DOHH2 (cell line): Measurements from ENCODE around the gene MCC.

Experiments used
- H3F3A ChIP-seq: fragments of 200-600 bp; sonication (generic), shearing (Covaris generic); 2 replicates; pipeline ENCODE4 v1.6.0; 2016; ENCODE audit warnings: antibody characterized with exemption, mild to moderate bottlenecking; ENCODE audit not compliant: control insufficient read depth, insufficient read depth
- H3K27ac ChIP-seq: fragments of 200-600 bp; sonication (generic); 2 replicates; pipeline ENCODE4 v1.5.1; 2014; ENCODE audit warnings: low read depth, mild to moderate bottlenecking, low read length, moderate library complexity
- H3K27me3 ChIP-seq: fragments of 200-600 bp; sonication (generic); 2 replicates; pipeline ENCODE4 v1.6.1; 2014; ENCODE audit warnings: mild to moderate bottlenecking, low read length, mixed read lengths; ENCODE audit not compliant: control insufficient read depth
- H3K36me3 ChIP-seq: fragments of 200-600 bp; sonication (generic); 2 replicates; pipeline ENCODE4 v1.6.1; 2014; ENCODE audit warnings: mild to moderate bottlenecking, low read length, moderate library complexity, mixed read lengths; ENCODE audit not compliant: control insufficient read depth
- H3K4me1 ChIP-seq: fragments of 200-600 bp; sonication (generic); 2 replicates; pipeline ENCODE4 v1.6.1; 2014; ENCODE audit warnings: mild to moderate bottlenecking, low read length, mixed read lengths; ENCODE audit not compliant: control insufficient read depth
- H3K4me2 ChIP-seq: fragments of 200-600 bp; sonication (generic); 2 replicates; pipeline ENCODE4 v1.6.0; 2014; ENCODE audit warnings: mild to moderate bottlenecking, low read length, moderate library complexity
- H3K4me3 ChIP-seq: fragments of 200-600 bp; sonication (generic); 2 replicates; pipeline ENCODE4 v1.5.1; 2014; ENCODE audit warnings: mild to moderate bottlenecking, low read length, mixed read lengths
- H3K79me2 ChIP-seq: fragments of 200-600 bp; sonication (generic); 2 replicates; pipeline ENCODE4 v1.6.1; 2014; ENCODE audit warnings: mild to moderate bottlenecking, low read length, mixed read lengths; ENCODE audit not compliant: control insufficient read depth
- H3K9me2 ChIP-seq: fragments of 200-600 bp; sonication (generic); replicated peaks from 2 replicates; pipeline ENCODE4 v1.6.1; 2014; ENCODE audit warnings: mild to moderate bottlenecking, low read length, mixed read lengths; ENCODE audit not compliant: control insufficient read depth
- H3K9me3 ChIP-seq: fragments of 200-600 bp; sonication (generic); 2 replicates; pipeline ENCODE4 v1.6.1; 2014; ENCODE audit warnings: antibody characterized with exemption, low read length, mixed read lengths; ENCODE audit not compliant: control insufficient read depth, insufficient read depth
- H4K20me1 ChIP-seq: fragments of 200-600 bp; sonication (generic); 2 replicates; pipeline ENCODE4 v1.6.0; 2014; ENCODE audit warnings: low read depth, mild to moderate bottlenecking, antibody characterized with exemption, low read length, moderate library complexity; ENCODE audit not compliant: control insufficient read depth, insufficient read depth
- EZH2phosphoT487 ChIP-seq: fragments of 200-600 bp; sonication (generic); IDR thresholded peaks from 2 replicates; pipeline ENCODE4 v1.6.1; 2017; ENCODE audit warnings: borderline replicate concordance, mild to moderate bottlenecking, antibody characterized with exemption, low read length, moderate library complexity, mixed read lengths
- TF ChIP-seq, protein P1 (sequence below): fragments of 200-600 bp; sonication (generic); IDR thresholded peaks from one replicate; pipeline ENCODE4 v1.5.1; 2014; ENCODE audit warnings: antibody characterized with exemption, mild to moderate bottlenecking, low read depth, low read length; ENCODE audit not compliant: poor library complexity, severe bottlenecking

MCC gene

GRCh38 chr5:113202746-113203716 is 285.2 kb downstream of the MCC start:
- H3K27ac ChIP-seq = no peak overlapping the region
- no peaks in the 10 kb centered on the region for H3K27me3 ChIP-seq
- H3K9me3 ChIP-seq = no peaks in the 10 kb centered on the region
- no peaks in the 10 kb centered on the region for H3K36me3 ChIP-seq
- no peaks in the 10 kb centered on the region for H4K20me1 ChIP-seq
- TF ChIP-seq, protein P1, sequence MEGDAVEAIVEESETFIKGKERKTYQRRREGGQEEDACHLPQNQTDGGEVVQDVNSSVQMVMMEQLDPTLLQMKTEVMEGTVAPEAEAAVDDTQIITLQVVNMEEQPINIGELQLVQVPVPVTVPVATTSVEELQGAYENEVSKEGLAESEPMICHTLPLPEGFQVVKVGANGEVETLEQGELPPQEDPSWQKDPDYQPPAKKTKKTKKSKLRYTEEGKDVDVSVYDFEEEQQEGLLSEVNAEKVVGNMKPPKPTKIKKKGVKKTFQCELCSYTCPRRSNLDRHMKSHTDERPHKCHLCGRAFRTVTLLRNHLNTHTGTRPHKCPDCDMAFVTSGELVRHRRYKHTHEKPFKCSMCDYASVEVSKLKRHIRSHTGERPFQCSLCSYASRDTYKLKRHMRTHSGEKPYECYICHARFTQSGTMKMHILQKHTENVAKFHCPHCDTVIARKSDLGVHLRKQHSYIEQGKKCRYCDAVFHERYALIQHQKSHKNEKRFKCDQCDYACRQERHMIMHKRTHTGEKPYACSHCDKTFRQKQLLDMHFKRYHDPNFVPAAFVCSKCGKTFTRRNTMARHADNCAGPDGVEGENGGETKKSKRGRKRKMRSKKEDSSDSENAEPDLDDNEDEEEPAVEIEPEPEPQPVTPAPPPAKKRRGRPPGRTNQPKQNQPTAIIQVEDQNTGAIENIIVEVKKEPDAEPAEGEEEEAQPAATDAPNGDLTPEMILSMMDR = no peak
- no peak for TF ChIP-seq EZH2phosphoT487
- H3K4me1 ChIP-seq = no peaks in the 10 kb centered on the region
- no peak overlapping the region for H3K4me3 ChIP-seq
- H3K9me2 ChIP-seq = no peaks in the 10 kb centered on the region
- no peak overlapping the region for H3K4me2 ChIP-seq
- H3F3A ChIP-seq = no peaks in the 10 kb centered on the region
- H3K79me2 ChIP-seq = no peaks in the 10 kb centered on the region

DNA sequence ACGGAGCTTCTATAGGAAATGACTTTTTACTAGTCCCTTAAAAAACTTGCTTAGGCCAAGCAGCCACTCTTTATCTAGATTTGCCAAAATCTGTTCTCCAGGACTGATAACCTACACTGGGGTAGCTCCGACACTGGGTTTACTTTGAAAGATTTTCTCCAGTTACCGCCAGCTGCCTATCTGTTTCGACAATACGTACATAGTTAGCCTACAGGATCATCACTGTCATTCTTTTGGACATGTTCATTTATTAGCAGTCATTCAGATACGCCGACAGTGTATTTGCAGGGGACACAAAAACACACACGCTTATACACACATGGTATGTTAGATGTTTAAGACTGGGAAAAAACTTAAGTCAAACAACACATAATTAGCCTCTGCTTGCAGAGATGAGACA is 286.0 kb downstream of the MCC start:
- TF ChIP-seq, protein P1 = no peak
- no peak for TF ChIP-seq EZH2phosphoT487
- Histone ChIP-seq H3K79me2 (no peaks in the 10 kb centered on the region), H3K4me1 (no peaks in the 10 kb centered on the region)

GRCh38 chr5:113201715-113202114 is 286.5 kb downstream of the MCC start:
- Histone ChIP-seq H3K4me3 (no peak overlapping the region), H3K9me3 (no peaks in the 10 kb centered on the region), H3K27me3 (no peaks in the 10 kb centered on the region), H3K79me2 (no peaks in the 10 kb centered on the region), H3K36me3 (no peaks in the 10 kb centered on the region), H3K4me2 (no peak overlapping the region), H4K20me1 (no peaks in the 10 kb centered on the region), H3F3A (no peaks in the 10 kb centered on the region), H3K9me2 (no peaks in the 10 kb centered on the region), H3K27ac (no peak overlapping the region), H3K4me1 (no peaks in the 10 kb centered on the region)
- TF ChIP-seq, protein P1 = no peak
- no peak for TF ChIP-seq EZH2phosphoT487

More for the DNA sequence above, 286.0 kb downstream of the MCC start:
- no peaks in the 10 kb centered on the region for H3K9me2 ChIP-seq
- H4K20me1 ChIP-seq = no peaks in the 10 kb centered on the region
- no peaks in the 10 kb centered on the region for H3K36me3 ChIP-seq
- no peaks in the 10 kb centered on the region for H3F3A ChIP-seq
- H3K9me3 ChIP-seq = no peaks in the 10 kb centered on the region
- H3K4me2 ChIP-seq = no peak overlapping the region
- H3K27me3 ChIP-seq = no peaks in the 10 kb centered on the region
- no peak overlapping the region for H3K4me3 ChIP-seq
- H3K27ac ChIP-seq = no peak overlapping the region
